Subcutaneous adipose tissue (tissue), 4 donors: ENCODE data around the gene TMEM128. TPM values are rescaled to one million over a fixed set of nuclear protein-coding genes. Genes with fewer than 3 reads are reported as not detected.

Experiments used
- CTCF ChIP-seq: fragments of 450-650 bp; IDR thresholded peaks from one replicate; pipeline ENCODE4 v1.5.1; 2016; ENCODE audit warnings: low read depth, mild to moderate bottlenecking, control low read depth, antibody characterized with exemption, moderate library complexity
- total RNA-seq, 4 donors: library from RNA; depleted of rRNA; stranded (reverse); fragments of >200 nt; gene quantifications; one replicate each; pipeline ENCODE4 v1.1.0, GENCODE V29; 2016

The TMEM128 gene
- total RNA-seq, 4 donors from 2014 or later: 15.2 to 24.5 (median 17.3) TPM

GRCh38 chr4:4254666-4255065, 6.6 kb upstream of the TMEM128 start:
- TF ChIP-seq CTCF: no peak

GRCh38 chr4:4254199-4254598, 6.2 kb upstream of the TMEM128 start:
- TF ChIP-seq CTCF: no peak

GRCh38 chr4:4249866-4250265, 1.8 kb upstream of the TMEM128 start:
- no peak for TF ChIP-seq CTCF

GRCh38 chr4:4248885-4249203, 821 bp upstream of the TMEM128 start:
- TF ChIP-seq CTCF: no peak

- no peak for TF ChIP-seq CTCF
Observed at GRCh38 chr4:4247696-4248028, 361 bp downstream of the TMEM128 start.

GRCh38 chr4:4245172-4245571, 2.9 kb downstream of the TMEM128 start:
- TF ChIP-seq CTCF: no peak

GRCh38 chr4:4233610-4234009, 14.4 kb downstream of the TMEM128 start:
- no peak for TF ChIP-seq CTCF

- TF ChIP-seq CTCF: no peak
Observed at GRCh38 chr4:4228356-4228668, 19.7 kb downstream of the TMEM128 start.
